ENCODE data around the gene TMEM266.

Gene TMEM266

GRCh38 chr15:76195506-76196268, 135.9 kb downstream of the TMEM266 start:
- WGBS = 86% methylated on average over 7 of the region's 7 CpGs
- no peak overlapping the region for H2BK120ac ChIP-seq (ENCODE audit: low read depth, low read length)

DNA sequence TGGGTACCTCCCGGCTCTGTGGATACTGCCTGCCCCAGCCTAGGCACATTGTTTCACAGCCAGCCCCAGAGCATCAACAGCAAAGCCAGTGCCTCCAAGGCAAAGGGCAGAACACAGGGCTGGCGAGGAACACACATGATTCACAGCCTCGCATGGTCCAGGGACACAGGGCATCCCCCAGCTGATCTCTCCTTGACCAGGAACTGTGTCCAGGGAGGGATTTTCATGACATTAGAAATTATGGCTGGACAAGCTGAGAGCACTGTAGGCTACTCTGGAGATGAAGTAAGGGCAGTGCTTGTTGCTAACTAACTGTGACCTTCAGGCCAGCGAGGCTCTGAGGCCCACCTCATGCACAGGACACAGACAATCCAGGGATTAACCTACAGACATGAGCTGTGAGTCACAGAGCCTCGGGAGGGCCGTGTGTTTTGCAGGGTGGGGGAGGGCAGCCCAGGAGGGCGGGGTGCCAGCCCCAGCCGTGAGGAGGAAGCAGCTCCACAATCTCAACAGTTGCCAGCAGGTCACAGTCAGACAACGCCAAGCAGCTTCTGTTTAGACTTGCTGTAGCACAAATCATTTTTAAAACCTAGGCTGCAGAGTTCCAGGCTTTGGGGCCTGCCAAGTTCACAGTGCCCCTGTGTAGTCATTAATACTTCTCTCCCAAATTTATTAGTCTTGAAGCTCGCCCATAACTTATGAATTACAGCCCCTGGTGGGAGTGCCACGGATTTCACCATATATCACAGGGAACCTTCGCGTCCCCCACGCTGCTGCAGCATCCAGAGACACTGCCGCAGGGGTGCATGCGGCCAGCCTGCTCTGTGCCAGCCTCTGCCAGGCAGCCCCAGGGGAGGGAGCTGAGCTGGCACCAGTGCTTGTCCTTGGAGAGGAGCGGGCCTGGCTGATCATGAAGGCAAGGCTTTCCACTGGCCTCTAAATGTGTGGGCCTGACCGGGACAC, 136.8 kb downstream of the TMEM266 start:
- no peaks in the 10 kb centered on the region for H3K79me1 ChIP-seq (replicated peaks; ENCODE audit: low read length, poor library complexity, severe bottlenecking)
- WGBS = 38% methylated on average over 17 of the region's 18 CpGs

More at GRCh38 chr15:76195506-76196268, 135.9 kb downstream of the TMEM266 start:
- Histone ChIP-seq H3K79me1 (replicated peaks; ENCODE audit: low read length, poor library complexity, severe bottlenecking) (no peaks in the 10 kb centered on the region), H3K36me3 (ENCODE audit: control insufficient read depth in 1 of 2, insufficient read depth in 2 of 2, low read depth in 1 of 2, low read length in 2 of 2) (peaks cover 0 to 8% of the 10 kb centered on the region in 2 experiments), H2BK5ac (ENCODE audit: low read depth, low read length, poor library complexity, severe bottlenecking) (no peak overlapping the region), H3K9me3 (ENCODE audit: control insufficient read depth, low read length) (no peaks in the 10 kb centered on the region), H3K14ac (ENCODE audit: low read length in 2 of 2) (peak overlapping the region in 1 of 2 experiments; percentile 46), H2AK5ac (ENCODE audit: low read length, severe bottlenecking) (no peak overlapping the region), H3K27me3 (ENCODE audit: control insufficient read depth in 1 of 2, insufficient read depth in 1 of 2, low read length in 2 of 2) (peaks cover 0 to 43% of the 10 kb centered on the region in 2 experiments), H2BK12ac (ENCODE audit: low read length in 2 of 2) (peak overlapping the region in 1 of 2 experiments; percentile 79), H4K8ac (ENCODE audit: low read length) (no peak overlapping the region), H3K9ac (ENCODE audit: low read length) (no peak overlapping the region), H3K4me1 (ENCODE audit: control insufficient read depth, insufficient read depth, low read depth, low read length) (peaks cover 29% of the 10 kb centered on the region), H3K4me3 (ENCODE audit: insufficient read depth in 1 of 2, low read depth in 1 of 2, low read length in 2 of 2) (no peak overlapping the region), H4K91ac (ENCODE audit: low read length) (peak overlapping the region; percentile 15), H3K23ac (ENCODE audit: low read length in 2 of 2) (no peak overlapping the region), H2AFZ (ENCODE audit: low read depth, low read length) (no peak overlapping the region), H3K4me2 (ENCODE audit: low read length, poor library complexity, severe bottlenecking) (no peak overlapping the region), H2BK15ac (ENCODE audit: low read depth, poor library complexity, severe bottlenecking) (no peak overlapping the region), H3K18ac (ENCODE audit: low read depth in 1 of 2, low read length in 2 of 2) (peak overlapping the region; percentile 41 to 67), H3K27ac (ENCODE audit: low read length, poor library complexity, severe bottlenecking) (no peak overlapping the region), H3K4ac (ENCODE audit: low read depth in 1 of 2, low read length in 2 of 2) (peak overlapping the region; percentile 15 to 43)
- no peak for DNase-seq

DNA sequence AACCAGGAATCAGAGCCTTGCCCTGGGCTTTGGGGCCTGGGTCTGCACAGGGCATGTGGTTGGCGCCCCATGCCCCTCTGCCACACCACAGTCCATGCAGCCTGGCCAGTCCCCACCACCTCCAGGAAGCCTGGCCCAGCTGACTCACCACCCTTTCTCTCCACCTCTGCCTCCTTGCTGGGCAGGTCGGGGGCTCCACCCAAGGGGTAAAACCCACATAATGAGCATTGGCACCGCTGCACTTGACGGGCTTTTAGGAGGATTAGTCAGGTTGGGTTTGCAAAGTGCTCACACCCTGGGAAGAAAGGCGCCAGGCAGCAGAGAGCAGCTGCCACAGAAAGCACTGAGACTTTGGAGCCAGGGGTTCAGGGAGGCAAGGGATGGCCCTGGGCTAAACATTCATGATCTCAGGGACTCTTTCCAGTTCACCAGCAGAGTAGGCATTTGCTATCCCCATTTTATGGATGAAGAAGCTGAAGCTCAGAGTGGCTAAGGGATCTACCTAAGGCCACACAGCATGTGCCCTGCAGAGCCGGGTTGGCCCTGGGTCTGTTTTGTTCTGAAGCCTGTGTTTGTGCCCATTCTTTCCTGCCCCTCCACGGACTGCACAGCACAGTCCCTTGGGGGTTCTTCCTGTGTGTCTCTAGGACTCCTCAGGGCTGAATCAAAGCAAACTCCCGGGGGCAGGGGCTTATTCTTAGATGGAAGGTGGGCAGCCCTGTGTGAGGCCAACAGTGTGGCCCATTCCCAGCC, 138.1 kb downstream of the TMEM266 start:
- no peaks in the 10 kb centered on the region for H3K79me1 ChIP-seq (replicated peaks; ENCODE audit: low read length, poor library complexity, severe bottlenecking)
- H3K14ac ChIP-seq (ENCODE audit: low read length in 2 of 2) = peak overlapping the region in 1 of 2 experiments; percentile 29
- H3K9ac ChIP-seq (ENCODE audit: low read length) = no peak overlapping the region
- WGBS = 89% methylated on average over 8 of the region's 8 CpGs
- peaks cover 27% of the 10 kb centered on the region for H3K4me1 ChIP-seq (ENCODE audit: control insufficient read depth, insufficient read depth, low read depth, low read length)
- no peak overlapping the region for H3K23ac ChIP-seq (ENCODE audit: low read length in 2 of 2)
- H4K8ac ChIP-seq (ENCODE audit: low read length) = peak overlapping the region; percentile 35
- no peak overlapping the region for H2AFZ ChIP-seq (ENCODE audit: low read depth, low read length)
- H2BK5ac ChIP-seq (ENCODE audit: low read depth, low read length, poor library complexity, severe bottlenecking) = no peak overlapping the region
- H3K27ac ChIP-seq (ENCODE audit: low read length, poor library complexity, severe bottlenecking) = no peak overlapping the region
- peaks cover 0 to 13% of the 10 kb centered on the region in 2 experiments for H3K36me3 ChIP-seq (ENCODE audit: control insufficient read depth in 1 of 2, insufficient read depth in 2 of 2, low read depth in 1 of 2, low read length in 2 of 2)
- peak overlapping the region; percentile 77 for H4K91ac ChIP-seq (ENCODE audit: low read length)
- H2AK5ac ChIP-seq (ENCODE audit: low read length, severe bottlenecking) = no peak overlapping the region
- H3K27me3 ChIP-seq (ENCODE audit: control insufficient read depth in 1 of 2, insufficient read depth in 1 of 2, low read length in 2 of 2) = peaks cover 0 to 26% of the 10 kb centered on the region in 2 experiments
- H3K18ac ChIP-seq (ENCODE audit: low read depth in 1 of 2, low read length in 2 of 2) = peak overlapping the region; percentile 5 to 28
- H2BK120ac ChIP-seq (ENCODE audit: low read depth, low read length) = no peak overlapping the region
- DNase-seq = peak; percentile 18
- peak overlapping the region in 1 of 2 experiments; percentile 67 for H2BK12ac ChIP-seq (ENCODE audit: low read length in 2 of 2)
- peak overlapping the region in 1 of 2 experiments; percentile 24 for H3K4ac ChIP-seq (ENCODE audit: low read depth in 1 of 2, low read length in 2 of 2)
- H3K4me3 ChIP-seq (ENCODE audit: insufficient read depth in 1 of 2, low read depth in 1 of 2, low read length in 2 of 2) = no peak overlapping the region
- H2BK15ac ChIP-seq (ENCODE audit: low read depth, poor library complexity, severe bottlenecking) = no peak overlapping the region
- no peaks in the 10 kb centered on the region for H3K9me3 ChIP-seq (ENCODE audit: control insufficient read depth, low read length)
- no peak overlapping the region for H3K4me2 ChIP-seq (ENCODE audit: low read length, poor library complexity, severe bottlenecking)

More for the DNA sequence above, 136.8 kb downstream of the TMEM266 start:
- H3K4me1 ChIP-seq (ENCODE audit: control insufficient read depth, insufficient read depth, low read depth, low read length) = peaks cover 29% of the 10 kb centered on the region
- peak overlapping the region; percentile 81 for H3K4ac ChIP-seq (ENCODE audit: low read depth in 1 of 2, low read length in 2 of 2)
- H2BK12ac ChIP-seq (ENCODE audit: low read length in 2 of 2) = peak overlapping the region; percentile 79 to 91
- H3K14ac ChIP-seq (ENCODE audit: low read length in 2 of 2) = peak overlapping the region in 1 of 2 experiments; percentile 30
- no peak overlapping the region for H3K4me3 ChIP-seq (ENCODE audit: insufficient read depth in 1 of 2, low read depth in 1 of 2, low read length in 2 of 2)
- H2AK5ac ChIP-seq (ENCODE audit: low read length, severe bottlenecking) = peak overlapping the region; percentile 18
- H2AFZ ChIP-seq (ENCODE audit: low read depth, low read length) = no peak overlapping the region
- peak; percentile 93 for DNase-seq
- H3K27me3 ChIP-seq (ENCODE audit: control insufficient read depth in 1 of 2, insufficient read depth in 1 of 2, low read length in 2 of 2) = peaks cover 0 to 39% of the 10 kb centered on the region in 2 experiments
- H4K91ac ChIP-seq (ENCODE audit: low read length) = peak overlapping the region; percentile 82
- H4K8ac ChIP-seq (ENCODE audit: low read length) = peak overlapping the region; percentile 27
- no peak overlapping the region for H2BK5ac ChIP-seq (ENCODE audit: low read depth, low read length, poor library complexity, severe bottlenecking)
- peak overlapping the region; percentile 83 for H2BK15ac ChIP-seq (ENCODE audit: low read depth, poor library complexity, severe bottlenecking)
- no peak overlapping the region for H3K4me2 ChIP-seq (ENCODE audit: low read length, poor library complexity, severe bottlenecking)
- H3K27ac ChIP-seq (ENCODE audit: low read length, poor library complexity, severe bottlenecking) = peak overlapping the region; percentile 52
- no peaks in the 10 kb centered on the region for H3K9me3 ChIP-seq (ENCODE audit: control insufficient read depth, low read length)
- H3K9ac ChIP-seq (ENCODE audit: low read length) = no peak overlapping the region
- H3K23ac ChIP-seq (ENCODE audit: low read length in 2 of 2) = peak overlapping the region in 1 of 2 experiments; percentile 75
- peak overlapping the region; percentile 23 for H2BK120ac ChIP-seq (ENCODE audit: low read depth, low read length)
- H3K36me3 ChIP-seq (ENCODE audit: control insufficient read depth in 1 of 2, insufficient read depth in 2 of 2, low read depth in 1 of 2, low read length in 2 of 2) = peaks cover 0 to 8% of the 10 kb centered on the region in 2 experiments
- H3K18ac ChIP-seq (ENCODE audit: low read depth in 1 of 2, low read length in 2 of 2) = peak overlapping the region; percentile 87 to 92

Measured in mesenchymal stem cell (in vitro differentiated cells and primary cell).